CD4-positive, alpha-beta T cell treated with Interleukin-6 for 4 hours (primary cell): ENCODE results near the gene CFAP58.

ENCODE experiments used
- DNase-seq: peaks from one replicate; pipeline ENCODE4 v3.0.0-alpha.2; 2020; ENCODE audit warnings: mixed read lengths

The CFAP58 gene

DNA sequence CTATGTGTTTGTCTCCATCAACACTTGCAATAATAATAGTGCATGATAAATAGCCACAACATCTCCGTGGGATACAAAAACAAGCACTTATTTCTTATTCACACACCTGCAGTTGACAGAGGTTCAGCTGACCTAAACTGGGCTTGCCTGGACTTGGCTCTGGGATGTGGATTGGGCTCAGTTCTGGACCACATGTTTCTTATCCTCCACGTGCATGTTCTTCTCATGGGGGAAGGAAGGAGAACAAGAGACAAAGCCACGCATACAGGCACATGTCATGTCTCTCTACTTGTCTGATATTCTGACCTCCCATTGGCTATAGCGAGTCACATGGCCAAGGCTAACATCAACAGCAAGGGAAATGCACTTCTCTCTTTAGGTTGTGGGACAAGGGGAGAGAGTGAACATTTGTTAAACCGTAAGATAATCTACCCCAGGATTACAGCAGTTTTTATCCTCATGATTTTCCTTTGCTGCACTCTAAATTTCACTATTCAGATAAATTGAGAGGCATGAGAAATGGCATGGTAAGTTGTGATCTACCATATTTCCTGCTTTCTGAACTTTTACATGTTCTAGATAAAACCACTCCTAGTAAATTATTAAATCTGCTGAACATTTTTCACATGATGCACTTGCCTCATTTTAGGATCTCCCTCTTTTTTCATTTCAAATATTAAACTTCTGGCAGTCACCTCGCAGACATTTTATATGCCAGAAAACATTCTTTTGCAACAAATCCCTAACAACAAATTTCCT, 33.7 kb downstream of the CFAP58 start:
- no peak for DNase-seq

DNA sequence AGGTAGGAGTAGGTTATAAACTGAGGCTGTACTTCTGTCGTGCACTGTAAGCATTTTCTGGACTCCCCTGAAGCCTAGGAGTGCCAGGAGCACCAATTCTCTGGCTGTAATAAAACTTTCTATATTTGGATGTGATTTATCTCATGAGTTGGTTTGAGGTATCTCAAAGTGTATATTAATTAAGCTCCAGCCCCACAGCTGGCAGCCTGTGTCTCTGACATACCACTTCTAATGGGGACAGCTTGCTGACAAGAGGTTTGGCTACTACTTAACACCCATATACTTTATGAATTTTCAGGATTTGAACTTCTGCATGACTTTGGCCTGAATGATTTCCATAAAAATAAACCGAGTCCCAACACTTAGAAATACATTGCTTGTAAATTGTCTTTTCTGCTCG, 35.2 kb downstream of the CFAP58 start:
- DNase-seq, result no peak

- no peak for DNase-seq
These were observed 37.7 kb downstream of the CFAP58 start for GRCh38 chr10:104391150-104391968.

- DNase-seq, result no peak
These were observed 38.3 kb downstream of the CFAP58 start for GRCh38 chr10:104391969-104392296.

DNA sequence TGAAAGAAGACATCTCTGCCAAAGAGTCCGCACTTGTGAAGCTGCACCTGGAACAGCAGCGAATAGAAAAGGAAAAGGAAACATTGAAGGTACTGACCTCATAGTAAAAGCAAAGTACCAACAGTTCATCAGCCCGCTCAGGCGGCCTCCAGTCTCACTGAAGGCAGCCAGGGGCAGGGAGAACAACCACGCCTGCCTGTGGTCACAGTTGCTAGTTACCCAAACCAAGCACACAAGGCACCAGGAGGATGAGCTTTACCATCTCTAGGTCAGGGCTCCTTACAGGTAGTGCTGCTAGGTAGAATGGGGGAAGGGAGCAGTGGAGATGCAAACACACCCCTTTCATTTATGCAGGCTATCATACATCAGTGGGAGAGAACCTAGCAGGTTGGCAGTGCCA, 39.8 kb downstream of the CFAP58 start:
- no peak for DNase-seq

GRCh38 chr10:104396581-104396980, 42.9 kb downstream of the CFAP58 start:
- no peak for DNase-seq

DNA sequence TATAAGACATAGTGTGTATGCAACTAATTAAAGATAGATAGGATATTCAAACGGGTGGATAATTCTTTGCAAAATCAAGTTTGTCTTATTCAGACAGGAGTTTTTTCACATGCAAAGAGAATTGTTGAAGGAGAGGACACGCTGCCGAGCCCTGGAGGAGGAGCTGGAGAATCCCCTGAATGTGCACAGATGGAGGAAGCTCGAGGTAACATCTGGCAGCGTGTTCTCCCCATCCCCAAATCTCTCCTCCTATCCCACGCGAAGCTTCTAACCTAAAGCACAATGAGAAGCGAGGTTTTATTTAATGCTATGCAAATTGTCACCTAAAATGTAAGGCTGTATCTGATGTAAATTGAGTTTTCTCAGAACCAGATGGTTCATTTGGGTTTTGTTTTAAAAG, 50.0 kb downstream of the CFAP58 start:
- DNase-seq, result no peak

GRCh38 chr10:104406715-104407650, 53.4 kb downstream of the CFAP58 start:
- no peak for DNase-seq

DNA sequence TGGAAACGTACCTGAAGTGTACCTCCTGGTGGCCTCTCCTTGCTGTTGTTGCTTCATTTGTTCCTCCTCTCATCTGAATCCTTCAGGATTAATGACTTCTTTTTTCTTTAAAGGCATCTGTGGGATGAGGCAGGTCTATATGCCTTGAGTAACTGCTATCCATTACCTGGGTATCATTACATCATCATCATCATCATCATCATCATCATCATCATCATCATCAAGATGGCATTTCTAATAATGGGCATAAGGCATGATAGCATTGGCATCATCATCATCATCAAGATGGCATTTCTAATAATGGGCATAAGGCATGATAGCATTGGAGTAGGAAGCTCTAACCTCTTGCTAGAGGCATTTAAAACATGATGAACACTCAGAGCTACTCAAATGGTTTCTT, 59.9 kb downstream of the CFAP58 start:
- DNase-seq, result no peak

DNA sequence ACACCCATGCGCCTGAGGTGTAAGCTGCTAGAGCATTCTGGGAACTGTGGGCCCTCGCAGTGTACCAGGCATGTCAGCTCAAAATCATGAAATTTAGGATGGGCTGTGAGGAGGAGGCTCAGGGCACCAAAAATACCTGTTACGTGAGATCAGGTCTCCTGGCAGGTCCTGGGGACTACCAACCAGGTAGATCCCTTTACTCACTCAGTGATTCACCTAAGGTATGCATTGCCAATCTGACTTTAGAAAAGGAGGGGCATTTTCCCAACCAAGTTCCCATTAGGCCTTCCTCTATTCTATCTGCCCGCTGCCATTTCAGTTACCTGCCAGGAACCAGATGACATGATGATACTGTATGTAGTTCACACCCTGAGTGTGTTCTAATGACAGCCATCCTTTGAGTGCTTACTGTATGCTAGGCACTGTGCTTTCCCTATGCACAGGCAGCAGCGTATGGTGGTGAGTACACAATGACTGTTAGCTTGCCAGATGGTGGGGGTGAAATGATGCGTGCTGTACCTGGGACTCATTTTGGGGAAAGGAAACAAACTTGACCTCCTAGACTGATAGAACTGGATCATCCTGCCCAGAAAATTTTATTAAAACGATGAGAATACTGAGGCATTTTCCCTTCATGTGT, 62.0 kb downstream of the CFAP58 start:
- no peak for DNase-seq

DNA sequence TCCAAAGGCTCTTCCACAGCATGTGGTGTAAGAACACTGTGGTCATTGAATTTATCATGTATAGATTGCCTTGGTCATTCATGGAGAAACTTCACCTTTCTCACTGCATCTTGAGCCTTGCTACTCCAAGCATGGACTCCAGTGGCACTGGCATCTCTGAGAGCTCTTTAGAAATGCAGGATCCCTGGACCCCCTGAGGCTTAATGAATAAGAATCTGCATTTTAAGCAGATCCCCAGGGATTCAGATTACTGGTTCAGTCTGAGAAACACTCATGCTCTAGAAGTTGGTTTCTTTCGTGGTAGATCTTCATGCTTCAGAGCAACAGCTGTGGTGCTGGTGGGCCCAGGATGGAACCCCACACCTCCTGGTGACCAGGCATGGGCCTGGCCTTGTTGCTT, 63.2 kb downstream of the CFAP58 start:
- no peak for DNase-seq

GRCh38 chr10:104417637-104418292, 64.1 kb downstream of the CFAP58 start:
- DNase-seq, result no peak

- DNase-seq, result no peak
These were observed 71.1 kb downstream of the CFAP58 start for GRCh38 chr10:104424719-104425118.

GRCh38 chr10:104427989-104428388, 74.4 kb downstream of the CFAP58 start:
- DNase-seq, result no peak

GRCh38 chr10:104429846-104430245, 76.2 kb downstream of the CFAP58 start:
- no peak for DNase-seq

GRCh38 chr10:104430360-104430759, 76.7 kb downstream of the CFAP58 start:
- no peak for DNase-seq

DNA sequence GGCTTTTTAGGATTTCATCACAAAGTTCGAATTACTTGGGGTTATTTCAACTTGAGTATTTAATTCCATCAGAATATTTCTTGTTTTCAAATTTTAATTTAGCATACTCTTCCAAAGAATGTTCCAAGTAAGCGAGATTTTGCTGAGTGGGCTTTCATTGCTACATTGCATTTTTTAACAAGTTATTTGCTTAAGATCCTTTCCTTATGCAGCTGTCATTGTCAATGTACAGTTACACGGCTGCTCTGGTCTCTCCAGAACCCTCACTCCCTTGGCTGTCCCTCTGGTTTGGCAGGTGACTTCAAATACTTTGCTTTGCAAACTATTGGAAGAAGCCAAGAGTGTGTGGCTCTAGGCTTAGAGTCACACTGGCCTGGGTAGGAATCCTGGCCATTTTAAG, 80.0 kb downstream of the CFAP58 start:
- no peak for DNase-seq

- no peak for DNase-seq
These were observed 81.0 kb downstream of the CFAP58 start for GRCh38 chr10:104434601-104435000.

GRCh38 chr10:104435822-104436221, 82.2 kb downstream of the CFAP58 start:
- no peak for DNase-seq

- DNase-seq, result no peak
These were observed 83.6 kb downstream of the CFAP58 start for GRCh38 chr10:104437226-104437625.

- DNase-seq, result no peak
These were observed 86.6 kb downstream of the CFAP58 start for GRCh38 chr10:104440221-104440620.

GRCh38 chr10:104441329-104442000, 87.8 kb downstream of the CFAP58 start:
- no peak for DNase-seq
